Right lobe of liver (tissue), 4 donors: Measurements from ENCODE around the gene ARHGEF7.

Source experiments
- POLR2A ChIP-seq: fragments of 450-650 bp; IDR thresholded peaks from one replicate; pipeline ENCODE4 v1.6.1; 2017; ENCODE audit warnings: antibody characterized with exemption, mild to moderate bottlenecking
- TF ChIP-seq, protein P1 (sequence below), 4 donors: fragments of 200-600 bp in 3 of 4; fragments of 450-650 bp in 1 of 4; IDR thresholded peaks; one replicate each; pipeline versions ENCODE4 v1.5.1 to v1.8.0; 2016 to 2022; ENCODE audit warnings: antibody characterized with exemption in 4 of 4, mild to moderate bottlenecking in 2 of 4
- donor health status: DM: no; HTN: no; CAD: no.
- donor health status: DM: no; HTN: no; CAD: no.
- donor health status: DM: no; HTN: yes; CAD: no.

DNA sequence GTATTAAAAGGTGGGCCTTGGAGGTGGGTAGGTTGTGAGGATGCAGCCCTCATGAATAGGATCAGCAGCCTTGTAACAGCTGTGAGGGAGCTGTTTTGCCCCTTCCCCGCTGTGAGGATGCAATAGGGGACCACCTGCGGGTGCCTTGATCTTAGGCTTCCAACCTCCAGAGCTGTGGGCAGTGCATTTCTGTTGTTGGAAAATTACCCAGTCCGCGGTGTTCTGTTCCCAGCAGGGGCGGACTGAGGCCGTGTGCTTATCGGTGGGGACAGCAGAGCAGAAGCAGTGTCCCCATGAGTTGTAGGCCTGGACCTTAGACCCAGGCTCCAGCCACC lies 150.6 kb downstream of the ARHGEF7 start:
- TF ChIP-seq, protein P1, sequence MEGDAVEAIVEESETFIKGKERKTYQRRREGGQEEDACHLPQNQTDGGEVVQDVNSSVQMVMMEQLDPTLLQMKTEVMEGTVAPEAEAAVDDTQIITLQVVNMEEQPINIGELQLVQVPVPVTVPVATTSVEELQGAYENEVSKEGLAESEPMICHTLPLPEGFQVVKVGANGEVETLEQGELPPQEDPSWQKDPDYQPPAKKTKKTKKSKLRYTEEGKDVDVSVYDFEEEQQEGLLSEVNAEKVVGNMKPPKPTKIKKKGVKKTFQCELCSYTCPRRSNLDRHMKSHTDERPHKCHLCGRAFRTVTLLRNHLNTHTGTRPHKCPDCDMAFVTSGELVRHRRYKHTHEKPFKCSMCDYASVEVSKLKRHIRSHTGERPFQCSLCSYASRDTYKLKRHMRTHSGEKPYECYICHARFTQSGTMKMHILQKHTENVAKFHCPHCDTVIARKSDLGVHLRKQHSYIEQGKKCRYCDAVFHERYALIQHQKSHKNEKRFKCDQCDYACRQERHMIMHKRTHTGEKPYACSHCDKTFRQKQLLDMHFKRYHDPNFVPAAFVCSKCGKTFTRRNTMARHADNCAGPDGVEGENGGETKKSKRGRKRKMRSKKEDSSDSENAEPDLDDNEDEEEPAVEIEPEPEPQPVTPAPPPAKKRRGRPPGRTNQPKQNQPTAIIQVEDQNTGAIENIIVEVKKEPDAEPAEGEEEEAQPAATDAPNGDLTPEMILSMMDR (IDR thresholded peaks at IDR 0.05): no peak
- TF ChIP-seq POLR2A: no peak
